Calu3 (cell line): Measurements from ENCODE around the gene KIAA0040. TPM values are rescaled to one million over a fixed set of nuclear protein-coding genes. Genes with fewer than 3 reads are reported as not detected.

Experiments
- BruUV-seq: library from RNA; stranded (reverse); fragments of 400-500 nt; replicated peaks from 2 replicates; lab custom pipeline; 2021; lab: Mats Ljungman, UMichigan
- CTCF ChIA-PET: fragments of 300-600 bp; sonication (Branson Sonifier 250); formaldehyde crosslinking; loops from one replicate; lab custom pipeline; 2022; ENCODE audit warnings: antibody characterized with exemption; lab: Charles Lee
- DNase-seq: peaks from one replicate; pipeline ENCODE4 v3.0.0; 2022
- H3K27ac Mint-ChIP-seq: one replicate; pipeline ENCODE4 v1.8.0; 2022; ENCODE audit warnings: mixed read lengths; ENCODE audit not compliant: unreplicated experiment
- H3K27me3 Mint-ChIP-seq: one replicate; pipeline ENCODE4 v1.8.0; 2022; ENCODE audit warnings: mixed read lengths; ENCODE audit not compliant: unreplicated experiment
- H3K36me3 Mint-ChIP-seq: one replicate; pipeline ENCODE4 v1.8.0; 2022; ENCODE audit warnings: mild to moderate bottlenecking, moderate library complexity, mixed read lengths; ENCODE audit not compliant: insufficient read depth, unreplicated experiment
- H3K4me1 Mint-ChIP-seq: one replicate; pipeline ENCODE4 v1.8.0; 2022; ENCODE audit warnings: mild to moderate bottlenecking, low read depth, mixed read lengths; ENCODE audit not compliant: unreplicated experiment
- H3K4me3 Mint-ChIP-seq: one replicate; pipeline ENCODE4 v1.8.0; 2022; ENCODE audit warnings: mild to moderate bottlenecking, low read depth, moderate library complexity, mixed read lengths; ENCODE audit not compliant: unreplicated experiment
- H3K9me3 Mint-ChIP-seq: one replicate; pipeline ENCODE4 v1.8.0; 2022; ENCODE audit warnings: low read depth, mixed read lengths; ENCODE audit not compliant: unreplicated experiment
- CTCF ChIP-seq: fragments of 200-600 bp; IDR thresholded peaks from one replicate; pipeline ENCODE4 v1.8.0; 2022; ENCODE audit warnings: antibody characterized with exemption; ENCODE audit not compliant: unreplicated experiment
- intact Hi-C: fragments of 100-400 bp; cut with micrococcal nuclease; formaldehyde crosslinking; loops from one replicate; pipeline ENCODE4 v1.10.0; 2022; ENCODE audit not compliant: unreplicated experiment
- total RNA-seq: library from RNA; stranded (reverse); gene quantifications from 2 replicates; pipeline ENCODE4 v1.2.3, GENCODE V29; 2022

KIAA0040 gene
- total RNA-seq, 1 experiment from 2014 or later = 33.4 TPM

DNA sequence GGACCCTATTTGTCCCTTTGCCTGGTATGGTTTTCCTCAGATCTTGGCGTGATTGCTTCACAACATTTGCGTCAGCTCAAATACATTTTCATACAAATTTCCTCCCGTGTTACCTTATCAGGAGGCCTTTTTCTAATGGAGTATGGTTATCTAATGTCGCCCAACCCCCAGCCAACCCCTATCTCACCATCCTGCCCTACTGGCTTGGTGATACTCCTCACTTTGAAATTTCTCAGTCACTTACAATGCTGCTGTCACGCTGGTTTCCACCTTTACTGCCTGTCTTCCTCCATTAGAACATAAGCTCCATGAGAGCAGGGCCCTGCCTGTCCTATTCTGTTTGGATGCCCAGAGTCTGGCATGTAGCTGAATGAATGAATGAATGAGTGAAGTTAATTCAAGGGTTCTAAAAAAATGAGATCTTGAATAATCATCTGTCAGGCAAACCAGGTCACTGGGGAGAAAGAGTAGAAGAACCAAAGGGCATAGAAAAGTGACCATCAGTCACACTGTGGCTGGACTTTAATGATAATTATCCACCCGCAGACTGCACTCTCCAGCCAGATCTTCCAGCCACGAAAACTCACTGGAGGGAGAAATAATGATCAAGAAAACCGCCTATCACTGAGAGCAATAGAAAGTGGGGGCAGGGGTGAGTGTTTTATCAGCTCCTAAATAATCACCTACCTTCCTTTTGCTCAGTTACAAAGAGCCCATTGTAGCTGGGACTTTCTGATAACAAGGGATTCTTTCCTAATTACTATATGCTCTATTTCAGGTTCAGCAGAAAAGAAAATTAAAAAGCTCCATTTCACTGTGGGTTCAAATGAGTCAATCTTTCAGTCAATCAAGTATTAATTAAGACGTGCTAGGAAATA, 21.3 kb downstream of the KIAA0040 start:
- intact Hi-C loops = no loop called here
- CTCF ChIA-PET = interaction anchor here (0.6 to 0.8 kb wide), 2 partner anchors 20 to 375 kb away, joined by 3 to 4 read pairs; no protein-coding TSS in a partner anchor
- Mint-ChIP-seq H3K4me1 (peaks cover 34% of the 10 kb centered on the region), H3K36me3 (peaks cover 4% of the 10 kb centered on the region), H3K27me3 (no peaks in the 10 kb centered on the region), H3K9me3 (no peaks in the 10 kb centered on the region), H3K4me3 (no peak overlapping the region), H3K27ac (no peak overlapping the region)
- DNase-seq = no peak
- no TSS peak for BruUV-seq
- no peak for TF ChIP-seq CTCF

GRCh38 chr1:175169286-175170018, 23.1 kb downstream of the KIAA0040 start:
- intact Hi-C loops = loop anchor here (1.0 kb wide), 1 partner anchor 14 kb away; no protein-coding TSS in a partner anchor
- no peak for TF ChIP-seq CTCF
- Mint-ChIP-seq H3K27ac (no peak overlapping the region), H3K36me3 (peaks cover 4% of the 10 kb centered on the region), H3K9me3 (no peaks in the 10 kb centered on the region), H3K4me1 (peaks cover 34% of the 10 kb centered on the region), H3K27me3 (no peaks in the 10 kb centered on the region), H3K4me3 (no peak overlapping the region)
- CTCF ChIA-PET = interaction anchor here (1.0 kb wide), 1 partner anchor 15 kb away, joined by 6 read pairs; no protein-coding TSS in a partner anchor
- no peak for DNase-seq
- BruUV-seq = no TSS peak

GRCh38 chr1:175168782-175169181, 23.8 kb downstream of the KIAA0040 start:
- peaks cover 4% of the 10 kb centered on the region for H3K36me3 Mint-ChIP-seq
- H3K9me3 Mint-ChIP-seq = no peaks in the 10 kb centered on the region
- no peak for TF ChIP-seq CTCF
- no peak overlapping the region for H3K27ac Mint-ChIP-seq
- BruUV-seq = no TSS peak
- no peaks in the 10 kb centered on the region for H3K27me3 Mint-ChIP-seq
- no peak for DNase-seq
- H3K4me3 Mint-ChIP-seq = no peak overlapping the region
- H3K4me1 Mint-ChIP-seq = peaks cover 34% of the 10 kb centered on the region
- CTCF ChIA-PET = interaction anchor here (1.0 kb wide), 1 partner anchor 14 kb away, joined by 6 read pairs; no protein-coding TSS in a partner anchor
- intact Hi-C loops = no loop called here

DNA sequence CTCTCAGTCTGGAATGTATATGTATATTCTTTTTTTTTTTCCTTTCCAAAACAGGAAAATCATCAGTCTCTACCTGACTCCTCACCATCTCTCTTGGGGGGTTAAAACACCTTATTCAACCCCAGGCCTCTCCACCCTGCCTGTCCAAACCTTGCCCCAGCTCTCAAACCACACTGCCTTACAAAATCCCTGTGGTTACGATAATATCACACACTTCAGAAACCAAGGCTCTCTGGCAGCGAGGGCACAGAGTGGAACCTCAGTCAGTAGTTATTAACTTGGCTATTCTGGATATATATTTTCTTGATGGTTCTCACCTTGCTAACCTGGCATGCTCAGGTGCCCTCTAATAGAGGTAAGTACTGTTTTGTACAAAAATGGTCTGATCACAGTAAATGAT, 24.7 kb downstream of the KIAA0040 start:
- BruUV-seq = no TSS peak
- intact Hi-C loops = no loop called here
- peak overlapping the region; percentile 4 for H3K27ac Mint-ChIP-seq
- peaks cover 4% of the 10 kb centered on the region for H3K36me3 Mint-ChIP-seq
- DNase-seq = no peak
- H3K27me3 Mint-ChIP-seq = no peaks in the 10 kb centered on the region
- CTCF ChIA-PET = no interaction called here
- H3K4me1 Mint-ChIP-seq = peaks cover 34% of the 10 kb centered on the region
- TF ChIP-seq CTCF = no peak
- no peak overlapping the region for H3K4me3 Mint-ChIP-seq
- no peaks in the 10 kb centered on the region for H3K9me3 Mint-ChIP-seq
